ENCODE data around the gene DMKN.

DNA sequence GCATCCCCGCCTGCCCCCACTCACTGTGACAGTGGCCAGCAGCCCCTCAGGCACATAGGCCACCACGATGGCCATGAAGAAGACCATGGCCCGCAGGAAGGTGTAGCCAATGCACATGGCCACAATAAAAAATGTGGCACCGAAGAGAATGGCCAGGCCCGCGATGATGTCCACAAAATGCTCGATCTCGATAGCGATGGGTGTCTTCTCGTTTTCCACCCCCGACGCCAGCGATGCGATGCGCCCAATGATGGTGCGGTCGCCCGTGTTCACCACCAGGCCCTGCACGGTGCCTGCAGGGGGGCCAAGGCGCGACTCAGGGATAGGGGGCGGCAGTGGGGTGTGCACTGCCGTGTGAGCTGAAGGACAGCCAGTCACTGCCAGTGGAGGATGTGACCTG, 46.3 kb upstream of the DMKN start:
- no peak for TF ChIP-seq SNAI2 (CRISPR knock-in tag; IDR thresholded peaks at IDR 0.05)
- TF ChIP-seq, protein P1, sequence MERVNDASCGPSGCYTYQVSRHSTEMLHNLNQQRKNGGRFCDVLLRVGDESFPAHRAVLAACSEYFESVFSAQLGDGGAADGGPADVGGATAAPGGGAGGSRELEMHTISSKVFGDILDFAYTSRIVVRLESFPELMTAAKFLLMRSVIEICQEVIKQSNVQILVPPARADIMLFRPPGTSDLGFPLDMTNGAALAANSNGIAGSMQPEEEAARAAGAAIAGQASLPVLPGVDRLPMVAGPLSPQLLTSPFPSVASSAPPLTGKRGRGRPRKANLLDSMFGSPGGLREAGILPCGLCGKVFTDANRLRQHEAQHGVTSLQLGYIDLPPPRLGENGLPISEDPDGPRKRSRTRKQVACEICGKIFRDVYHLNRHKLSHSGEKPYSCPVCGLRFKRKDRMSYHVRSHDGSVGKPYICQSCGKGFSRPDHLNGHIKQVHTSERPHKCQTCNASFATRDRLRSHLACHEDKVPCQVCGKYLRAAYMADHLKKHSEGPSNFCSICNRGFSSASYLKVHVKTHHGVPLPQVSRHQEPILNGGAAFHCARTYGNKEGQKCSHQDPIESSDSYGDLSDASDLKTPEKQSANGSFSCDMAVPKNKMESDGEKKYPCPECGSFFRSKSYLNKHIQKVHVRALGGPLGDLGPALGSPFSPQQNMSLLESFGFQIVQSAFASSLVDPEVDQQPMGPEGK (CRISPR knock-in tag; IDR thresholded peaks at IDR 0.05; ENCODE audit: borderline replicate concordance), result no peak
- no peak for TF ChIP-seq RARB (CRISPR knock-in tag; IDR thresholded peaks at IDR 0.05)
- TF ChIP-seq BACH2 (CRISPR knock-in tag; IDR thresholded peaks at IDR 0.05; ENCODE audit: borderline replicate concordance), result no peak
- no peak for TF ChIP-seq ZC3H10 (CRISPR knock-in tag; IDR thresholded peaks at IDR 0.05)
- TF ChIP-seq PPARA (CRISPR knock-in tag; IDR thresholded peaks at IDR 0.05; ENCODE audit: borderline replicate concordance), result no peak
- no peak for TF ChIP-seq CSDC2 (CRISPR knock-in tag; IDR thresholded peaks at IDR 0.05)
- no peak for TF ChIP-seq TCF4 (CRISPR knock-in tag; IDR thresholded peaks at IDR 0.05; ENCODE audit: borderline replicate concordance)
- TF ChIP-seq ZNF565 (CRISPR knock-in tag; conservative IDR thresholded peaks at IDR 0.05; ENCODE audit: low read depth), result no peak
- TF ChIP-seq, protein P2, sequence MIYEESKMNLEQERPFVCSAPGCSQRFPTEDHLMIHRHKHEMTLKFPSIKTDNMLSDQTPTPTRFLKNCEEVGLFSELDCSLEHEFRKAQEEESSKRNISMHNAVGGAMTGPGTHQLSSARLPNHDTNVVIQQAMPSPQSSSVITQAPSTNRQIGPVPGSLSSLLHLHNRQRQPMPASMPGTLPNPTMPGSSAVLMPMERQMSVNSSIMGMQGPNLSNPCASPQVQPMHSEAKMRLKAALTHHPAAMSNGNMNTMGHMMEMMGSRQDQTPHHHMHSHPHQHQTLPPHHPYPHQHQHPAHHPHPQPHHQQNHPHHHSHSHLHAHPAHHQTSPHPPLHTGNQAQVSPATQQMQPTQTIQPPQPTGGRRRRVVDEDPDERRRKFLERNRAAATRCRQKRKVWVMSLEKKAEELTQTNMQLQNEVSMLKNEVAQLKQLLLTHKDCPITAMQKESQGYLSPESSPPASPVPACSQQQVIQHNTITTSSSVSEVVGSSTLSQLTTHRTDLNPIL (CRISPR knock-in tag; IDR thresholded peaks at IDR 0.05; ENCODE audit: low read depth), result no peak
- no peak for TF ChIP-seq ESRRG (CRISPR knock-in tag; IDR thresholded peaks at IDR 0.05)
- no peak for TF ChIP-seq ARNTL (CRISPR knock-in tag; IDR thresholded peaks at IDR 0.05; ENCODE audit: borderline replicate concordance, low read depth)
- TF ChIP-seq, protein P3, sequence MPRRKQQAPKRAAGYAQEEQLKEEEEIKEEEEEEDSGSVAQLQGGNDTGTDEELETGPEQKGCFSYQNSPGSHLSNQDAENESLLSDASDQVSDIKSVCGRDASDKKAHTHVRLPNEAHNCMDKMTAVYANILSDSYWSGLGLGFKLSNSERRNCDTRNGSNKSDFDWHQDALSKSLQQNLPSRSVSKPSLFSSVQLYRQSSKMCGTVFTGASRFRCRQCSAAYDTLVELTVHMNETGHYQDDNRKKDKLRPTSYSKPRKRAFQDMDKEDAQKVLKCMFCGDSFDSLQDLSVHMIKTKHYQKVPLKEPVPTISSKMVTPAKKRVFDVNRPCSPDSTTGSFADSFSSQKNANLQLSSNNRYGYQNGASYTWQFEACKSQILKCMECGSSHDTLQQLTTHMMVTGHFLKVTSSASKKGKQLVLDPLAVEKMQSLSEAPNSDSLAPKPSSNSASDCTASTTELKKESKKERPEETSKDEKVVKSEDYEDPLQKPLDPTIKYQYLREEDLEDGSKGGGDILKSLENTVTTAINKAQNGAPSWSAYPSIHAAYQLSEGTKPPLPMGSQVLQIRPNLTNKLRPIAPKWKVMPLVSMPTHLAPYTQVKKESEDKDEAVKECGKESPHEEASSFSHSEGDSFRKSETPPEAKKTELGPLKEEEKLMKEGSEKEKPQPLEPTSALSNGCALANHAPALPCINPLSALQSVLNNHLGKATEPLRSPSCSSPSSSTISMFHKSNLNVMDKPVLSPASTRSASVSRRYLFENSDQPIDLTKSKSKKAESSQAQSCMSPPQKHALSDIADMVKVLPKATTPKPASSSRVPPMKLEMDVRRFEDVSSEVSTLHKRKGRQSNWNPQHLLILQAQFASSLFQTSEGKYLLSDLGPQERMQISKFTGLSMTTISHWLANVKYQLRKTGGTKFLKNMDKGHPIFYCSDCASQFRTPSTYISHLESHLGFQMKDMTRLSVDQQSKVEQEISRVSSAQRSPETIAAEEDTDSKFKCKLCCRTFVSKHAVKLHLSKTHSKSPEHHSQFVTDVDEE (CRISPR knock-in tag; IDR thresholded peaks at IDR 0.05), result no peak

Measured in SK-N-SH treated with all-trans-retinoic acid at 6 μM for 48 hours (cell line).